ENCODE data around the gene ALOX15. TPM values are rescaled to one million over a fixed set of nuclear protein-coding genes. Genes with fewer than 3 reads are reported as not detected.

The ALOX15 gene
- total and polyA plus RNA-seq, 9 donors, result 0.07 to 4.1 (median 0.38) TPM; not detected in 3

DNA sequence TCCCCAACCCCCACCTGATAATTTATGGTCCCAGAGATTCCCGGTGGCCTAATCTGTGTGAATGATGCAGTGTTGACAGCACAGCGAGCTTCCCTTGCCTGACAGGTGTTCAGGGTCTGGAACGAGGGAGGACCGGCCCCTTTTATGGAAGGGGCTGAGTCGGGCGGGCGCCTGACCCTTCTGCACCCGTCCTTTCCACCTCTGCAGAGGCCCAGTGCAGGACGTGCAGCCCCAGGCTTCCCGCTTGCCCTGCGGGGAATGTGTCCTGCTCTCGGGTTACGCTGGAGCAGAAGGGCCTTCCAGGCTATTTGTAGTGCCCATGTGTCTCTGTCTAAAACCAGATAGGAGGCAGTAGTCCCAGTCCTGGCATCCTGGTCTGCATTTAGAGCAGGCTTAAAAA is 40.9 kb downstream of the ALOX15 start:
- H3K9me3 ChIP-seq, result no peaks in the 10 kb centered on the region
- TF ChIP-seq POLR2A (IDR thresholded peaks at IDR 0.05), result no peak
- peaks cover 24% of the 10 kb centered on the region for H3K4me1 ChIP-seq (ENCODE audit: insufficient read depth)
- intact Hi-C loops (cut with DNase I), result no loop called here
- no peak overlapping the region for H3K4me3 ChIP-seq
- 65 to 72% (median 66%) methylated on average over 13 of the region's 13 CpGs for WGBS, 3 donors
- peak in 1 of 5 donors; percentile 56 for DNase-seq
- H3K36me3 ChIP-seq, result no peaks in the 10 kb centered on the region
- peak overlapping the region; percentile 91 for H3K27ac ChIP-seq
- no peaks in the 10 kb centered on the region for H3K27me3 ChIP-seq

DNA sequence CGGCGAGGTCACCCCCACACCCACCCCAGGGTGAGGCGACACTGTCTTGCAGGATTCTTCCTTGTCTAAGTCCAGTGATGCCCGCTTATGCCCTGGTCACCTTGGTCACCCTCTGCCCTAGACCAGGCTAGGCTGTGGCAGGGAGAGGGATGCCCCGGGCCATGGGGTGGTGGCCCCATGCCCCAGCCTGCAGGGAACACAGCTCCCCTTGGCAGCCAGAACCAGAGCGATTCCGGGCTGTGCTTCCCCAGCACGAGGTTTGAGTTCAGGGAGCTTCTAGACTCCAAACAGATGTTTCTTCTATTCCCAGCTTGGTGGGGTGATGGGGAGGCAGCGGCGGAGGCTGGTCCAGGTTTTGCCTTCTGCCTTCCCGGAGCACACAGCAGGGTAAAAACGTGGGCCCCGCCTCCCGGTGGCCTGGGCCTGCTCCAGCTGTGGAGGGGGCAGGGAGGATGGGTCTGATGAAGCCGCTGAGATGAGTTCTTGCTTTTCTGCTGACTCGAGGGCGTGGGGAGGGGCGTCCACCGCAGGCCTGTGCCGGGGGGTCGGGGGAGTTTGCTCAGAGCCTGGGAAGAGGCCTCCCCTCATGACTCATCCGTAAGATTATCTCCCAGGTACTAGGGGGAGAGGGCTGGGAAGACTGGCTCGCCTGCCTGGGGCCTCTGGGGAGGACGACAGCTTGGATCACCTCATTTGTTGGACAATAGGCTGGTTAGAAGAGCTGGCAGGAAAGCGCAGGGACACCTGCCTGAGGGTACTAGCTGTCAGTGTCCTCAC is 41.8 kb downstream of the ALOX15 start:
- Histone ChIP-seq H3K4me1 (ENCODE audit: insufficient read depth) (peaks cover 19% of the 10 kb centered on the region), H3K9me3 (no peaks in the 10 kb centered on the region), H3K27ac (peak overlapping the region; percentile 91), H3K27me3 (no peaks in the 10 kb centered on the region), H3K36me3 (no peaks in the 10 kb centered on the region), H3K4me3 (no peak overlapping the region)
- intact Hi-C loops (cut with DNase I), result no loop called here
- DNase-seq, result peak; percentile 86 to 94 (median 92)
- WGBS, 3 donors, result 14 to 19% (median 17%) methylated on average over 25 of the region's 25 CpGs
- TF ChIP-seq EP300 (IDR thresholded peaks at IDR 0.05) (no peak), POLR2A (IDR thresholded peaks at IDR 0.05) (no peak)
- TF ChIP-seq, protein P1, sequence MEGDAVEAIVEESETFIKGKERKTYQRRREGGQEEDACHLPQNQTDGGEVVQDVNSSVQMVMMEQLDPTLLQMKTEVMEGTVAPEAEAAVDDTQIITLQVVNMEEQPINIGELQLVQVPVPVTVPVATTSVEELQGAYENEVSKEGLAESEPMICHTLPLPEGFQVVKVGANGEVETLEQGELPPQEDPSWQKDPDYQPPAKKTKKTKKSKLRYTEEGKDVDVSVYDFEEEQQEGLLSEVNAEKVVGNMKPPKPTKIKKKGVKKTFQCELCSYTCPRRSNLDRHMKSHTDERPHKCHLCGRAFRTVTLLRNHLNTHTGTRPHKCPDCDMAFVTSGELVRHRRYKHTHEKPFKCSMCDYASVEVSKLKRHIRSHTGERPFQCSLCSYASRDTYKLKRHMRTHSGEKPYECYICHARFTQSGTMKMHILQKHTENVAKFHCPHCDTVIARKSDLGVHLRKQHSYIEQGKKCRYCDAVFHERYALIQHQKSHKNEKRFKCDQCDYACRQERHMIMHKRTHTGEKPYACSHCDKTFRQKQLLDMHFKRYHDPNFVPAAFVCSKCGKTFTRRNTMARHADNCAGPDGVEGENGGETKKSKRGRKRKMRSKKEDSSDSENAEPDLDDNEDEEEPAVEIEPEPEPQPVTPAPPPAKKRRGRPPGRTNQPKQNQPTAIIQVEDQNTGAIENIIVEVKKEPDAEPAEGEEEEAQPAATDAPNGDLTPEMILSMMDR (IDR thresholded peaks at IDR 0.05), result no peak

GRCh38 chr17:4598776-4599504 is 42.5 kb downstream of the ALOX15 start:
- TF ChIP-seq POLR2A (IDR thresholded peaks at IDR 0.05), result no peak
- TF ChIP-seq, protein P1 (IDR thresholded peaks at IDR 0.05), result no peak
- WGBS, 3 donors, result 33 to 42% (median 38%) methylated on average over 20 of the region's 20 CpGs
- intact Hi-C loops (cut with DNase I), result no loop called here
- peak; percentile 76 to 87 (median 85) for DNase-seq
- Histone ChIP-seq H3K4me1 (ENCODE audit: insufficient read depth) (peaks cover 19% of the 10 kb centered on the region), H3K27ac (peak overlapping the region; percentile 91), H3K9me3 (no peaks in the 10 kb centered on the region), H3K27me3 (no peaks in the 10 kb centered on the region), H3K36me3 (no peaks in the 10 kb centered on the region), H3K4me3 (no peak overlapping the region)

DNA sequence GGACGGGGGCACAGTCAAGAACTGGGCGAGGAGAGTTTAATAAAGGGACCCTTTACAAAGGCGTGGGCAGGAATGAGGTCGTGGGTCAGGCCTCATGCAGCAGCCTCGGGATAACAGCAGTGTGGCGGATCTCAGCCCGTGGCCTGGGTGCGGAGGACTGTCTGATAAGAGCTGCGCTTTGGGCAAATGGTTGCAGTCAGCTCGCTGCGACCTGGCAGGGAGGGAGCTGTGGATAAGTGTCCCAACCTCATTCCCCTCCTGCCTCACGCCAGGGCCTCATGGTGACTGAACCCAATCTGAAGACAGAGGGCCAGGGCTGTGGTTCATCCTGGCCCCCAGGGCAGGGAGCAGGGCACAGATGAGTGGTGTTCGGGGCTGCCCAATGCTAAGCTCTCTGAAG is 43.5 kb downstream of the ALOX15 start:
- intact Hi-C loops (cut with DNase I), result no loop called here
- WGBS, 3 donors, result 81 to 88% (median 84%) methylated on average over 13 of the region's 13 CpGs
- Histone ChIP-seq H3K36me3 (no peaks in the 10 kb centered on the region), H3K4me3 (no peak overlapping the region), H3K9me3 (no peaks in the 10 kb centered on the region), H3K27ac (peak overlapping the region; percentile 55 to 91), H3K27me3 (no peaks in the 10 kb centered on the region), H3K4me1 (ENCODE audit: insufficient read depth) (peaks cover 19% of the 10 kb centered on the region)
- TF ChIP-seq EP300 (IDR thresholded peaks at IDR 0.05), result no peak
- TF ChIP-seq, protein P1 (IDR thresholded peaks at IDR 0.05), result no peak
- TF ChIP-seq POLR2A (IDR thresholded peaks at IDR 0.05), result no peak
- DNase-seq, result peak in 1 of 5 donors; percentile 43

Measured in ovary (tissue), 9 donors.